ENCODE results near the gene GPR162. TPM values are rescaled to one million over a fixed set of nuclear protein-coding genes. Genes with fewer than 3 reads are reported as not detected.

Gene GPR162
- total and polyA plus RNA-seq, 11 donors, result 1.8 to 7.7 (median 3.0) TPM

DNA sequence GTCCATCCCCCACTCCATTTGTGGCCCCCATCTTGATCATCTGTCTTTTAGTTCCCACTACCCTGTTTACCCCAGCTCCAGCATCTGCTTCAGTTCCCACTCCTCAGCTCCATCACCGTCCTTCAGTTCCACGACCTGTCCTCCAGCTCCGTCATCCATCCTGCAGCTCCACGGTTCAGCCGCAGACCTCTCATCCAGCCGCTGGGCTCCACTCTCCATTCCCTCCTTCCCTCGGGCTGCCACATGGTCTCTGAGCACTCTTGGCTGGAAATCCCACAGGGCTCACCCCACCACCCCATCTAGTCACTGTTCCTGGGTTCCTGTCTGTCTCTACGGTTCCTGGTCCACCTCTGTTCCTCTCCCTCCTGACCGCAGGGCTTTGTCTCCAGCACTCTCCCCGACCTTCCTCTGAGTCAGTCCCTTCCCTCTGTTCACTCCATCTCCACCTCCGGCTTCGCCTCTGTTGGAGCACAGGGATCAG lies 3.3 kb downstream of the GPR162 start:
- peaks cover 0 to 21% (median 0%) of the 10 kb centered on the region in 9 donors for H3K27me3 ChIP-seq
- peaks cover 0 to 55% (median 28%) of the 10 kb centered on the region in 12 donors for H3K4me1 ChIP-seq
- H3K27ac ChIP-seq, result no peak overlapping the region
- peaks cover 0 to 1% (median 0%) of the 10 kb centered on the region in 9 donors for H3K36me3 ChIP-seq
- no peak for TF ChIP-seq POLR2A (IDR thresholded peaks at IDR 0.05)
- TF ChIP-seq, protein P1, sequence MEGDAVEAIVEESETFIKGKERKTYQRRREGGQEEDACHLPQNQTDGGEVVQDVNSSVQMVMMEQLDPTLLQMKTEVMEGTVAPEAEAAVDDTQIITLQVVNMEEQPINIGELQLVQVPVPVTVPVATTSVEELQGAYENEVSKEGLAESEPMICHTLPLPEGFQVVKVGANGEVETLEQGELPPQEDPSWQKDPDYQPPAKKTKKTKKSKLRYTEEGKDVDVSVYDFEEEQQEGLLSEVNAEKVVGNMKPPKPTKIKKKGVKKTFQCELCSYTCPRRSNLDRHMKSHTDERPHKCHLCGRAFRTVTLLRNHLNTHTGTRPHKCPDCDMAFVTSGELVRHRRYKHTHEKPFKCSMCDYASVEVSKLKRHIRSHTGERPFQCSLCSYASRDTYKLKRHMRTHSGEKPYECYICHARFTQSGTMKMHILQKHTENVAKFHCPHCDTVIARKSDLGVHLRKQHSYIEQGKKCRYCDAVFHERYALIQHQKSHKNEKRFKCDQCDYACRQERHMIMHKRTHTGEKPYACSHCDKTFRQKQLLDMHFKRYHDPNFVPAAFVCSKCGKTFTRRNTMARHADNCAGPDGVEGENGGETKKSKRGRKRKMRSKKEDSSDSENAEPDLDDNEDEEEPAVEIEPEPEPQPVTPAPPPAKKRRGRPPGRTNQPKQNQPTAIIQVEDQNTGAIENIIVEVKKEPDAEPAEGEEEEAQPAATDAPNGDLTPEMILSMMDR (IDR thresholded peaks at IDR 0.05), result no peak
- DNase-seq (peak in 1 of 5 donors; percentile 18), ATAC-seq (no peak)
- H3K9me3 ChIP-seq, result no peaks in the 10 kb centered on the region
- intact Hi-C loops (cut with DNase I), result loop anchor here (1.0 to 10.0 kb wide), 8 partner anchors 46 to 210 kb away; partner anchors contain the start of genes MLF2 (in 7 of the 10) and LAG3 (in 1 of the 10)
- H3K4me3 ChIP-seq, result peak overlapping the region in 5 of 12 donors; percentile 5 to 36 (median 24)
- WGBS, 4 donors, result 46 to 50% (median 49%) methylated on average over 11 to 12 of the region's 12 CpGs

DNA sequence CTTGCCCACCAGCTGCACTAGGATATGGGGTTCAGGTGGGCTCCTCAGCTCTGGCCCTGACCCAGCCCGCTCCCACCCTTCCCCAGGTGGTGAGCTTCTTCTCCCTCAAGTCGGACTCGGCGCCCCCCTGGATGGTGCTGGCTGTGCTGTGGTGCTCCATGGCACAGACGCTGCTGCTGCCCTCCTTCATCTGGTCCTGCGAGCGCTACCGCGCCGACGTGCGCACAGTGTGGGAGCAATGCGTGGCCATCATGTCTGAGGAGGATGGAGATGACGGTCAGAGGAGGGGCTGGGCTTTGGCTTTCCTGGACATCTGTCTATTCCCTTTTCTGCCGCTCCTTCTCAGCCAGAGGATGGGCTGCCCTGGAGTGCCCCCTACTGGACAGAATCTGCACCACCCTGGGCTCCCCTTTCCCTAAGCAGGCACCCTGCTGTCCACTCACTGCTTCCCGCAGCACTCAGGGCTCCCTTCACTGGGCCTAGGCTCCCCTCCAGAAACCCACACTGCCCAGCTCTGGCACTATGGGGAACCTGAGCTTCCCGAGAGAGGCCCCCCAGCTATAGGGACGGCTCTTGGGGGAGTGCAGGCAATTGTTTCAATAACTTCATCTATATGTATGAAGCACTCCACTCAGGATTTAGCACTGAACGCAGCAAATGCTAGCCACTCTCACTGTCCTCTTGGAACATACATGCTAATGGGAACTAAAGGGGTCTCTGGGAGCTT lies 3.9 kb downstream of the GPR162 start:
- peaks cover 0 to 55% (median 27%) of the 10 kb centered on the region in 12 donors for H3K4me1 ChIP-seq
- H3K36me3 ChIP-seq, result peaks cover 0 to 2% (median 0%) of the 10 kb centered on the region in 9 donors
- peak; percentile 83 to 92 (median 86) for DNase-seq
- no peaks in the 10 kb centered on the region for H3K9me3 ChIP-seq
- no peak overlapping the region for H3K27ac ChIP-seq
- TF ChIP-seq, protein P1 (IDR thresholded peaks at IDR 0.05), result peak; percentile 82 to 95 (median 91)
- TF ChIP-seq POLR2A (IDR thresholded peaks at IDR 0.05), result no peak
- intact Hi-C loops (cut with DNase I), result loop anchor here (1.0 to 10.0 kb wide), 8 partner anchors 47 to 211 kb away; partner anchors contain the start of genes MLF2 (in 6 of the 10) and LAG3 (in 1 of the 10)
- 11 to 15% (median 13%) methylated on average over 16 to 19 of the region's 19 CpGs for WGBS, 4 donors
- peak; percentile 58 to 69 (median 60) for ATAC-seq
- H3K27me3 ChIP-seq, result peaks cover 0 to 21% (median 0%) of the 10 kb centered on the region in 9 donors
- H3K4me3 ChIP-seq, result peak overlapping the region in 5 of 12 donors; percentile 5 to 36 (median 24)

DNA sequence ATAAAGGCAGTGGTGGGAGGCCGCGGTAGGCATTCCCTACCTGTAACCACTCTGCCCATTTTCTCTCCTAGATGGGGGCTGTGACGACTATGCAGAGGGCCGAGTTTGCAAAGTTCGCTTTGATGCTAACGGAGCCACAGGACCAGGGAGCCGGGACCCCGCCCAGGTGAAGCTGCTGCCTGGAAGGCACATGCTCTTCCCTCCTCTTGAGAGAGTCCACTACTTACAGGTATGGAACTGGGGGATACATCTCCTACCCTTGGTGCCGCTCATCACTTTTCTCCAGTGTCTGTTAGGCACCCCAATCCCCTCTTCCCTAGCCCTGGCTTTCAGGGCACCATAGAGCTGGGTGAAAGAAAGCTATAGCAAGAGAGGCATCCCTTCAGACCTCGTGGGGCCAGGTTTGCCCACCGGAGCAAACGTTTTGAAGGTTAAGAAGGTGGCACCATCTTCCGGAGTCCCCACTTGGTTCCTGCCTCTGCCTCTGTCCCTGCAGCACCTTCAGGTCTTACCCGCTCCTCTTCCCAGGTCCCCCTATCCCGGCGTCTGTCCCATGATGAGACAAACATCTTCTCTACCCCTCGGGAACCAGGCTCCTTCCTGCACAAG lies 4.6 kb downstream of the GPR162 start:
- Histone ChIP-seq H3K36me3 (peaks cover 0 to 8% (median 0%) of the 10 kb centered on the region in 9 donors), H3K27ac (no peak overlapping the region), H3K9me3 (no peaks in the 10 kb centered on the region), H3K4me3 (no peak overlapping the region), H3K27me3 (peaks cover 0 to 21% (median 0%) of the 10 kb centered on the region in 9 donors), H3K4me1 (peaks cover 0 to 51% (median 25%) of the 10 kb centered on the region in 12 donors)
- peak in 1 of 5 donors; percentile 29 for DNase-seq
- WGBS, 4 donors, result 75 to 84% (median 82%) methylated on average over 14 to 17 of the region's 17 CpGs
- intact Hi-C loops (cut with DNase I), result loop anchor here (5.0 to 10.0 kb wide), 5 partner anchors 51 to 211 kb away; partner anchors contain the start of genes MLF2 (in 6 of the 10) and LAG3 (in 1 of the 10)
- TF ChIP-seq, protein P1 (IDR thresholded peaks at IDR 0.05), result no peak
- no peak for TF ChIP-seq POLR2A (IDR thresholded peaks at IDR 0.05)
- ATAC-seq, result no peak

Data from heart left ventricle (tissue), 16 donors.